Measurements from ENCODE around the gene P3H1.
"Not testable (repeated sequence)": the region's sequence is repeated elsewhere in the genome, so short reads cannot be mapped to it uniquely, and the experiment has no call there.

GRCh38 chr1:42751511-42752070 lies 15.2 kb downstream of the P3H1 start:
- not testable (repeated sequence) for TF ChIP-seq CTCF (conservative IDR thresholded peaks at IDR 0.05); EZH2 (IDR thresholded peaks at IDR 0.05; ENCODE audit: low read depth)
